ENCODE results near the gene YPEL3. TPM values are rescaled to one million over a fixed set of nuclear protein-coding genes. Genes with fewer than 3 reads are reported as not detected.

The YPEL3 gene
- polyA plus RNA-seq, 3 donors: 70.2 to 217 (median 86.0) TPM

- peak overlapping the region; percentile 95 for H3K27ac ChIP-seq (ENCODE audit: low read depth, low read length)
- 4 to 5% (median 5%) methylated on average over 25 to 27 of the region's 27 CpGs for WGBS, 3 donors
These were observed 31.9 kb downstream of the YPEL3 start for GRCh38 chr16:30063893-30064728.

GRCh38 chr16:30063278-30063892, 32.6 kb downstream of the YPEL3 start:
- WGBS, 3 donors: 55 to 68% (median 64%) methylated on average over 12 of the region's 12 CpGs
- peak overlapping the region; percentile 2 for H3K27ac ChIP-seq (ENCODE audit: low read depth, low read length)

GRCh38 chr16:30060836-30061554, 35.0 kb downstream of the YPEL3 start:
- no peak overlapping the region for H3K27ac ChIP-seq (ENCODE audit: low read depth, low read length)
- 70 to 74% (median 73%) methylated on average over 2 of the region's 2 CpGs for WGBS, 3 donors

DNA sequence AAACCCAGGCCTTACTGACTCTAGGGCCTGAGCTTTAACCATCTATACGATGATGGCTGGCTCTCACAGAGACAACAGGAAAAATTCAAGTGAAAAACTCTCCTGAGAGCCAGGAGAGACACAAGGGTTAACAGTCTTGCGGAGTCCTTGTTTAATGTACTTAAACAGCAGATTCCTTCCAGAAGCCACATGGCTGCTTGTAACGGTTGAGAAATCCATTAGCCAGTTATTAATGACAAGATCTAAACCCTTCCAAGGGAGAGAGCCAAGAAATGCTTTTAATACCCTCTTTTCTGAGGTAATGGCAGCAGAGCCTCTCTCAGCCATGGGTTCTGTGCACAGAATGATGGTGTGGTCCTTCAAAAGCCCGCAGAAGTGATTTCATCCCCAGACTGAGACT, 35.7 kb downstream of the YPEL3 start:
- 73 to 84% (median 75%) methylated on average over 4 of the region's 4 CpGs for WGBS, 3 donors
- H3K27ac ChIP-seq (ENCODE audit: low read depth, low read length): no peak overlapping the region

DNA sequence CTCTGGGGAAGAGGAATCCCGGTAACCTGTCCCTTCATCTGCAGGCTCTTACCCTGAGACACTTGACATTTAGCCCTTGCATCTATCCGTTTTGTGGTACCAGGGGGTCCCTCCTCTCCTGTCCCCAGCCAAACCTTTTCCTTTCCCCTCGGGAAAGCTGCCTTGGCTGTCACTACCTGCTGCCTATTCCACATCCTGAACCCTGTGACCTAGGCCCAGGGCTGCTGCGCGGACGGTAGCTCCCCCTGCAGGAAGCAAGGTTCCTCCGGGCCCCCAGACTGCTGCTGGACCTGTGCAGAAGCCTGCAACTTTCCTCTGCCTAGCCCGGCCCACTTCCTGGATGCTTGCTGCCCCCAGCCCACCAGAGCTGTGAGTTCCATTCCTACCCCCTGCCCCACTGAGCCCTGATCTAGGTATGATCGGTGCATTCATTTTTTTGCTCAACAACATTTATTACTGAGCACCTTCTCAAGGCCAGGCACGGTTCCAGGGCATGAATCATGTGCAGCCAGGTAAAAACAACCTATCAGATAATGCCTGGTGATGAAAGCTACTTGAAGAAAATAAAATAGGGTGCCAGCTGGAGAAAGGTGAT, 41.0 kb downstream of the YPEL3 start:
- no peak overlapping the region for H3K27ac ChIP-seq (ENCODE audit: low read depth, low read length)
- 16 to 43% (median 38%) methylated on average over 10 of the region's 10 CpGs for WGBS, 3 donors

GRCh38 chr16:30054451-30054850, 41.6 kb downstream of the YPEL3 start:
- WGBS, 3 donors: 71 to 86% (median 80%) methylated on average over 7 to 8 of the region's 8 CpGs
- H3K27ac ChIP-seq (ENCODE audit: low read depth, low read length): no peak overlapping the region

GRCh38 chr16:30053376-30054015, 42.5 kb downstream of the YPEL3 start:
- no peak overlapping the region for H3K27ac ChIP-seq (ENCODE audit: low read depth, low read length)
- 4 to 8% (median 5%) methylated on average over 19 of the region's 19 CpGs for WGBS, 3 donors

DNA sequence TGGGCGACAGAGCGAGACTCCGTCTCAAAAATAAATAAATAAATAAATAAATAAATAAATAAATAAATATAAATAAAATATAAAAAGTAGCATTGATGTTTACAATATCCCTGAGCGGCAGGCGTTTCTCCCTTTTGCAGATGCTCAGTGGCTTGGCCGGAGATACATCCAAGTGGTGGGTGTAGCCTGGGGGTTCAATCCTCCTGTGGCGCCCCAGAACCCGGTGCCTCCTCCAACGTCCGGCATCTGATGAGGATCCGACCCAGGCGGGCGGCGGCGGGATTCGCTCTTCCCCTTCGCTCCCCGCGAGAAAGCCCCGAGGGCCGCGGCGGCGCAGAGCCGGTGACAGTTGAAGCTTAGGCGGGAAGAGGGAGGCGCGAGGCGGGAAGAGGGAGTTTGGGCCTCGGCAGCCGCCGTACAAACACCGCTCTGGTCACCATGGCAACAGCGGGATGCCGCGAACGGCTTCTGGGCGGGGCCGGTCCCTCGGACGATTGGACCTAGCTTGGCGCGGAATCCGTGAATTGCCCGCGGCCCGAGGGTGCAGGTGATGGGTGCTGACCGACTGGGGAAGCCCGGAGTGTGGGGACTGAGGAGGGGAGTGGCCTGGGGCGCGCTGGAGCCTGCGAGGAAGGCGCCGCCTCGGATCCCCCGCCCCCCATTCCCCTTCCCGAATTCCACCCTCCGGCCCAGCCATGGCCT, 43.2 kb downstream of the YPEL3 start:
- no peak overlapping the region for H3K27ac ChIP-seq (ENCODE audit: low read depth, low read length)
- 4 to 5% (median 5%) methylated on average over 49 to 58 of the region's 58 CpGs for WGBS, 3 donors

GRCh38 chr16:30051518-30051917, 44.5 kb downstream of the YPEL3 start:
- no peak overlapping the region for H3K27ac ChIP-seq (ENCODE audit: low read depth, low read length)
- WGBS, 3 donors: 74 to 89% (median 80%) methylated on average over 3 of the region's 3 CpGs

GRCh38 chr16:30049871-30050270, 46.1 kb downstream of the YPEL3 start:
- H3K27ac ChIP-seq (ENCODE audit: low read depth, low read length): no peak overlapping the region
- 91 to 95% (median 94%) methylated on average over 8 of the region's 8 CpGs for WGBS, 3 donors

DNA sequence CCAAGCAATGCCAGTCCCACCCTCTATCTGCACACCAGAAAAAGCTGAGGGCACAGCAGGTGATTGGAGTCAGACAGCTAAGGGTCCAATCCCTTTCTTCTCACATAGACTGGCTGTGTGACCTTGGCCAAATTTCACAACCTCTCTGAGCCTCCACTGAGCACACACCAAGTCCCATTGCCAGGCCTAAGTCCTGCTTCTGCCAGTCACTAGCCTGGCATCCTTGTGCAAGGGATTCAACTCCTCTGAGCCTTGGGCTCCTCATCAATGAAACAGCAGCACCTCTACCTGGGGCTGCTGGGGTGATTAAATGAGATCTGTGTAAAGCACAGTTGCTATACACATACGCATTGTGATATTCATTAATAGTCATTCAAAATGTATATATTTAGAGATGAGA, 49.4 kb downstream of the YPEL3 start:
- no peak overlapping the region for H3K27ac ChIP-seq (ENCODE audit: low read depth, low read length)
- 90 to 96% (median 92%) methylated on average over 1 of the region's 1 CpG for WGBS, 3 donors

DNA sequence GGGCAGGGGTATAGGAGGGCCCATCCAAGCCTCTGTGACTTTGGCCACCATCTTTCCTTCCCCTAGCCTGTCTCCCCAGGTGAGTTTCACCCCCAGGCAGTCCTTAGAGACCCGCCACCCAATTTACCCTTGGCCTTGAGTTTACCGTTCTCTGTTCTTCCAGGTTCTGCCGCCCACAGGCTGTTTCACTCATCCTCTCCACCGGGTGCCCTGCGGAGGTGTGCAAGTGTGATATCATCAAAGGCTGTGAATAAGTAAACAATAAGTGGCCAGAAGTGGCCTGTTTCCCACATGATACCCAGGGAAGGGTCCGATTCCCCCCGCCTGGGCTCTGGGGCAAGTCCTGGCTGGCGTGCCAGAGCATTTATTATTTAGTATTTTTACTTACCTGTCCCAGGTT, 49.8 kb downstream of the YPEL3 start:
- no peak overlapping the region for H3K27ac ChIP-seq (ENCODE audit: low read depth, low read length)
- WGBS, 3 donors: 44 to 84% (median 72%) methylated on average over 8 of the region's 8 CpGs

Other genes with a start within 250 kb of the YPEL3 start
- gene CDIPT, start 233.0 kb downstream of the YPEL3 start, polyA plus RNA-seq: 100 to 1,000 TPM in 2 of 3 donors, 10 to 100 TPM in 1; 84.2 to 133 (median 122) TPM
- 10 to 100 TPM in 1 of 3 donors, 1 to 10 TPM in 1, under 1 TPM in 1; 0.11 to 11.5 (median 1.4) TPM for gene SEZ6L2, start 196.7 kb downstream of the YPEL3 start, polyA plus RNA-seq
- gene ASPHD1, start 195.7 kb downstream of the YPEL3 start, polyA plus RNA-seq: 1 to 10 TPM; 3.0 to 7.0 (median 4.5) TPM
- gene KCTD13, start 170.0 kb downstream of the YPEL3 start, polyA plus RNA-seq: 10 to 100 TPM in 2 of 3 donors, 1 to 10 TPM in 1; 6.5 to 13.0 (median 10.5) TPM
- 100 to 1,000 TPM in 2 of 3 donors, 10 to 100 TPM in 1; 91.4 to 182 (median 115) TPM for gene TMEM219, start 134.1 kb downstream of the YPEL3 start, polyA plus RNA-seq
- 10 to 100 TPM; 15.2 to 47.6 (median 32.2) TPM for gene TAOK2, start 122.3 kb downstream of the YPEL3 start, polyA plus RNA-seq
- 10 to 100 TPM; 10.1 to 14.8 (median 14.2) TPM for gene HIRIP3, start 100.6 kb downstream of the YPEL3 start, polyA plus RNA-seq
- 10 to 100 TPM; 37.3 to 69.5 (median 50.1) TPM for gene INO80E, start 100.0 kb downstream of the YPEL3 start, polyA plus RNA-seq
- 1 to 10 TPM in 1 of 3 donors, under 1 TPM in 2; 0.25 to 1.9 (median 0.38) TPM for gene DOC2A, start 85.2 kb downstream of the YPEL3 start, polyA plus RNA-seq
- gene C16orf92, start 73.0 kb downstream of the YPEL3 start, polyA plus RNA-seq: not detected
- under 1 TPM in 1 of 3 donors, not detected in 2; 0.10 TPM for gene TLCD3B, start 64.9 kb downstream of the YPEL3 start, polyA plus RNA-seq
- 1,000 to 10,000 TPM in 1 of 3 donors, 100 to 1,000 TPM in 2; 551 to 1,251 (median 711) TPM for gene ALDOA, start 30.5 kb downstream of the YPEL3 start, polyA plus RNA-seq
- 10 to 100 TPM; 45.7 to 93.1 (median 79.4) TPM for gene PPP4C, start 20.2 kb downstream of the YPEL3 start, polyA plus RNA-seq
- gene TBX6, start 4.3 kb downstream of the YPEL3 start, polyA plus RNA-seq: 1 to 10 TPM in 1 of 3 donors, under 1 TPM in 2; 0.67 to 1.3 (median 0.73) TPM
- 1 to 10 TPM; 1.2 to 5.6 (median 3.4) TPM for gene GDPD3, start 17.3 kb upstream of the YPEL3 start, polyA plus RNA-seq
- 100 to 1,000 TPM in 2 of 3 donors, 10 to 100 TPM in 1; 25.2 to 143 (median 108) TPM for gene MAPK3, start 27.0 kb upstream of the YPEL3 start, polyA plus RNA-seq
- gene CORO1A, start 87.4 kb upstream of the YPEL3 start, polyA plus RNA-seq: 10 to 100 TPM; 14.9 to 73.1 (median 72.4) TPM
- 100 to 1,000 TPM in 2 of 3 donors, 10 to 100 TPM in 1; 77.5 to 143 (median 136) TPM for gene BOLA2B, start 97.5 kb upstream of the YPEL3 start, polyA plus RNA-seq
- 10 to 100 TPM; 33.5 to 60.0 (median 44.0) TPM for gene SLX1A, start 97.7 kb upstream of the YPEL3 start, polyA plus RNA-seq
- 10 to 100 TPM in 1 of 3 donors, 1 to 10 TPM in 2; 4.9 to 20.1 (median 5.0) TPM for gene SULT1A3, start 103.0 kb upstream of the YPEL3 start, polyA plus RNA-seq
- gene NPIPB13, start 152.3 kb upstream of the YPEL3 start, polyA plus RNA-seq: 1 to 10 TPM; 2.7 to 5.5 (median 3.0) TPM